ENCODE data around the gene CASS4. TPM values are rescaled to one million over a fixed set of nuclear protein-coding genes. Genes with fewer than 3 reads are reported as not detected.

Gene CASS4
- total and polyA plus RNA-seq, 7 experiments from 2014 or later: 6.8 to 16.9 (median 11.5) TPM

- ATAC-seq: no peak
- Histone ChIP-seq H3K4me1 (ENCODE audit: control insufficient read depth in 2 of 2, insufficient read depth in 2 of 2, low read length in 2 of 2) (peaks cover 22 to 26% of the 10 kb centered on the region in 2 donors), H3K4me3 (ENCODE audit: low read length) (no peak overlapping the region), H3K9me3 (ENCODE audit: control insufficient read depth in 2 of 3, low read length in 3 of 3) (no peaks in the 10 kb centered on the region), H3K27me3 (ENCODE audit: control insufficient read depth in 2 of 2, insufficient read depth in 2 of 2, low read length in 2 of 2) (no peaks in the 10 kb centered on the region), H3K27ac (ENCODE audit: low read depth, low read length) (no peak overlapping the region), H3K36me3 (ENCODE audit: control insufficient read depth in 2 of 3, insufficient read depth in 3 of 3, low read length in 3 of 3) (no peaks in the 10 kb centered on the region)
- Mint-ChIP-seq H3K27ac (peak overlapping the region in 8 of 9 donors; percentile 9 to 99 (median 94)), H3K27me3 (no peaks in the 10 kb centered on the region), H3K9me3 (peaks cover 0 to 2% (median 0%) of the 10 kb centered on the region in 11 donors), H3K4me1 (peaks cover 37 to 84% (median 75%) of the 10 kb centered on the region in 7 donors), H3K36me3 (peaks cover 0 to 50% (median 24%) of the 10 kb centered on the region in 5 donors), H3K4me3 (peak overlapping the region in 5 of 10 donors; percentile 2 to 96 (median 84))
- DNase-seq: no peak
- intact Hi-C loops (cut with micrococcal nuclease): loop anchor here in 1 of 2 donors (1.0 kb wide), 1 partner anchor 9 kb away; no protein-coding TSS in a partner anchor
- CTCF ChIA-PET: no interaction called here
- POLR2A ChIA-PET: interaction anchor here (1.2 to 4.9 kb wide), 4 partner anchors 9 to 18 kb away, joined by 6 to 24 read pairs (median 7); partner anchors contain the start of gene CASS4
These were observed 18.9 kb downstream of the CASS4 start for GRCh38 chr20:56430957-56431356.

- Mint-ChIP-seq H3K4me1 (peaks cover 37 to 80% (median 70%) of the 10 kb centered on the region in 7 donors), H3K27me3 (no peaks in the 10 kb centered on the region), H3K4me3 (peak overlapping the region in 3 of 10 donors; percentile 15 to 96 (median 84)), H3K27ac (peak overlapping the region in 2 of 9 donors; percentile 21 to 94), H3K9me3 (peaks cover 0 to 2% (median 0%) of the 10 kb centered on the region in 11 donors), H3K36me3 (peaks cover 0 to 49% (median 22%) of the 10 kb centered on the region in 5 donors)
- Histone ChIP-seq H3K27ac (ENCODE audit: low read depth, low read length) (no peak overlapping the region), H3K9me3 (ENCODE audit: control insufficient read depth in 2 of 3, low read length in 3 of 3) (no peaks in the 10 kb centered on the region), H3K36me3 (ENCODE audit: control insufficient read depth in 2 of 3, insufficient read depth in 3 of 3, low read length in 3 of 3) (peaks cover 0 to under 1% (median 0%) of the 10 kb centered on the region in 3 experiments), H3K4me3 (ENCODE audit: low read length) (no peak overlapping the region), H3K27me3 (ENCODE audit: control insufficient read depth in 2 of 2, insufficient read depth in 2 of 2, low read length in 2 of 2) (no peaks in the 10 kb centered on the region), H3K4me1 (ENCODE audit: control insufficient read depth in 2 of 2, insufficient read depth in 2 of 2, low read length in 2 of 2) (peaks cover 22 to 26% of the 10 kb centered on the region in 2 donors)
- ATAC-seq: no peak
- intact Hi-C loops (cut with micrococcal nuclease): no loop called here
- DNase-seq: no peak
- CTCF ChIA-PET: no interaction called here
- POLR2A ChIA-PET: interaction anchor here (0.6 to 4.9 kb wide), 3 partner anchors 8 to 19 kb away, joined by 3 to 24 read pairs (median 6); partner anchors contain the start of gene CASS4
These were observed 19.4 kb downstream of the CASS4 start for GRCh38 chr20:56431471-56431870.

DNA sequence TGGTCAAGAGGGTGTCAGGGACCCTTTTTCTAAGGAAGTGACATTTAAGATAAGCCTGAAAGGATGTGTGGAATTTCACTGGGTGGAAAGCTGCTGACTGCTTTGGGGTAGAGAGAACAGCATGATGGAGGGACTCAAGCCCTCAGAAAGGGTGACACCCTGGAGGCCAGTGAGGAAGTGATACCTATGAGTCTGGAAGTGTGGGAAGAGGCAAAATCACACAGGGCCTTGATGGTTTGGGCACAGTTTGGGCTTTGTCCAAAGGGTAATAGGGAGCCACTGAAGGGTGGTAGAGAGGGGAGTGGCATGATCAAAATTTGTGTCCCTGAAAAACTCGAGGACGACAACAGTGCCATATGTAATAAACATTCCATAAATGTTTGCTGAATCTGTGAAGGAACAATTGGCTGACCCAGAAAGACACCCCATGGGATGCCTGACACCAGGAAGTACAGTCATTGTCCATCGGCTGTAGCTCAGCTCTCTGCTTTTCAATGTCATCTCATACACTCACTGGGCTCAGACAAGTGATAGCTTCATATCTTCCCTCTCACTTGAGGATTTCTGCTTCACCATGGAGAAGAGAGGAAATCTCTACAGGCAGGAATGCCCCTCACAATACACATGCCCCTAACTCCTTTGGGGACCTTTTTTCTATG is 21.3 kb downstream of the CASS4 start:
- H3K27ac ChIP-seq (ENCODE audit: low read depth, low read length): no peak overlapping the region
- Mint-ChIP-seq H3K9me3 (peaks cover 0 to 2% (median 0%) of the 10 kb centered on the region in 11 donors), H3K27ac (peak overlapping the region in 4 of 9 donors; percentile 7 to 76 (median 40)), H3K36me3 (peaks cover 0 to 55% (median 17%) of the 10 kb centered on the region in 5 donors), H3K4me1 (peaks cover 34 to 75% (median 63%) of the 10 kb centered on the region in 7 donors), H3K27me3 (no peaks in the 10 kb centered on the region), H3K4me3 (no peak overlapping the region)
- H3K4me1 ChIP-seq (ENCODE audit: control insufficient read depth in 2 of 2, insufficient read depth in 2 of 2, low read length in 2 of 2): peaks cover 27 to 30% of the 10 kb centered on the region in 2 donors
- ChIA-PET CTCF (no interaction called here), POLR2A (interaction anchor here (0.7 to 4.9 kb wide), 5 partner anchors 8 to 20 kb away, joined by 3 to 24 read pairs (median 4); partner anchors contain the start of gene CASS4)
- no peaks in the 10 kb centered on the region for H3K9me3 ChIP-seq (ENCODE audit: control insufficient read depth in 2 of 3, low read length in 3 of 3)
- no peaks in the 10 kb centered on the region for H3K27me3 ChIP-seq (ENCODE audit: control insufficient read depth in 2 of 2, insufficient read depth in 2 of 2, low read length in 2 of 2)
- intact Hi-C loops (cut with micrococcal nuclease): no loop called here
- no peak overlapping the region for H3K4me3 ChIP-seq (ENCODE audit: low read length)
- no peak for ATAC-seq
- DNase-seq: no peak
- peaks cover 0 to 19% (median 3%) of the 10 kb centered on the region in 3 experiments for H3K36me3 ChIP-seq (ENCODE audit: control insufficient read depth in 2 of 3, insufficient read depth in 3 of 3, low read length in 3 of 3)

- Mint-ChIP-seq H3K27me3 (no peaks in the 10 kb centered on the region), H3K27ac (peak overlapping the region in 2 of 9 donors; percentile 7 to 11), H3K36me3 (peaks cover 0 to 51% (median 17%) of the 10 kb centered on the region in 5 donors), H3K4me1 (peaks cover 29 to 75% (median 60%) of the 10 kb centered on the region in 7 donors), H3K4me3 (peak overlapping the region in 1 of 10 donors; percentile 14), H3K9me3 (peaks cover 0 to 2% (median 0%) of the 10 kb centered on the region in 11 donors)
- ChIA-PET POLR2A (interaction anchor here (0.7 to 4.9 kb wide), 4 partner anchors 9 to 21 kb away, joined by 3 to 24 read pairs (median 5); partner anchors contain the start of gene CASS4), CTCF (interaction anchor here (0.6 to 1.1 kb wide), 2 partner anchors 36 to 81 kb away, joined by 3 to 9 read pairs; no protein-coding TSS in a partner anchor)
- H3K27ac ChIP-seq (ENCODE audit: low read depth, low read length): no peak overlapping the region
- H3K27me3 ChIP-seq (ENCODE audit: control insufficient read depth in 2 of 2, insufficient read depth in 2 of 2, low read length in 2 of 2): no peaks in the 10 kb centered on the region
- DNase-seq (no peak), ATAC-seq (peak; percentile 76)
- no peaks in the 10 kb centered on the region for H3K9me3 ChIP-seq (ENCODE audit: control insufficient read depth in 2 of 3, low read length in 3 of 3)
- peaks cover 0 to 22% (median 3%) of the 10 kb centered on the region in 3 experiments for H3K36me3 ChIP-seq (ENCODE audit: control insufficient read depth in 2 of 3, insufficient read depth in 3 of 3, low read length in 3 of 3)
- no peak overlapping the region for H3K4me3 ChIP-seq (ENCODE audit: low read length)
- peaks cover 28 to 34% of the 10 kb centered on the region in 2 donors for H3K4me1 ChIP-seq (ENCODE audit: control insufficient read depth in 2 of 2, insufficient read depth in 2 of 2, low read length in 2 of 2)
- intact Hi-C loops (cut with micrococcal nuclease): no loop called here
These were observed 21.8 kb downstream of the CASS4 start for GRCh38 chr20:56433880-56434255.

- ChIA-PET POLR2A (interaction anchor here (1.0 to 1.1 kb wide), 2 partner anchors 9 to 15 kb away, joined by 4 to 6 read pairs; no protein-coding TSS in a partner anchor), CTCF (interaction anchor here (1.1 kb wide), 1 partner anchor 17 kb away, joined by 3 read pairs; no protein-coding TSS in a partner anchor)
- Mint-ChIP-seq H3K27me3 (no peaks in the 10 kb centered on the region), H3K27ac (peak overlapping the region in 8 of 9 donors; percentile 29 to 93 (median 69)), H3K4me3 (peak overlapping the region in 1 of 10 donors; percentile 43), H3K36me3 (peaks cover 0 to 42% (median 16%) of the 10 kb centered on the region in 5 donors), H3K9me3 (no peaks in the 10 kb centered on the region), H3K4me1 (peaks cover 27 to 75% (median 56%) of the 10 kb centered on the region in 7 donors)
- intact Hi-C loops (cut with micrococcal nuclease): no loop called here
- H3K27ac ChIP-seq (ENCODE audit: low read depth, low read length): no peak overlapping the region
- H3K4me1 ChIP-seq (ENCODE audit: control insufficient read depth in 2 of 2, insufficient read depth in 2 of 2, low read length in 2 of 2): peaks cover 37 to 46% of the 10 kb centered on the region in 2 donors
- H3K36me3 ChIP-seq (ENCODE audit: control insufficient read depth in 2 of 3, insufficient read depth in 3 of 3, low read length in 3 of 3): peaks cover 0 to 22% (median 3%) of the 10 kb centered on the region in 3 experiments
- H3K27me3 ChIP-seq (ENCODE audit: control insufficient read depth in 2 of 2, insufficient read depth in 2 of 2, low read length in 2 of 2): no peaks in the 10 kb centered on the region
- ATAC-seq: no peak
- no peak for DNase-seq
- H3K9me3 ChIP-seq (ENCODE audit: control insufficient read depth in 2 of 3, low read length in 3 of 3): no peaks in the 10 kb centered on the region
- no peak overlapping the region for H3K4me3 ChIP-seq (ENCODE audit: low read length)
These were observed 25.3 kb downstream of the CASS4 start for GRCh38 chr20:56437196-56437960.

- Mint-ChIP-seq H3K27ac (peak overlapping the region in 8 of 9 donors; percentile 31 to 93 (median 77)), H3K27me3 (no peaks in the 10 kb centered on the region), H3K4me3 (peak overlapping the region in 3 of 10 donors; percentile 10 to 48 (median 26)), H3K4me1 (peaks cover 27 to 75% (median 55%) of the 10 kb centered on the region in 7 donors), H3K36me3 (peaks cover 0 to 34% (median 11%) of the 10 kb centered on the region in 5 donors), H3K9me3 (no peaks in the 10 kb centered on the region)
- intact Hi-C loops (cut with micrococcal nuclease): no loop called here
- Histone ChIP-seq H3K4me3 (ENCODE audit: low read length) (no peak overlapping the region), H3K27ac (ENCODE audit: low read depth, low read length) (no peak overlapping the region), H3K9me3 (ENCODE audit: control insufficient read depth in 2 of 3, low read length in 3 of 3) (no peaks in the 10 kb centered on the region), H3K27me3 (ENCODE audit: control insufficient read depth in 2 of 2, insufficient read depth in 2 of 2, low read length in 2 of 2) (no peaks in the 10 kb centered on the region), H3K36me3 (ENCODE audit: control insufficient read depth in 2 of 3, insufficient read depth in 3 of 3, low read length in 3 of 3) (peaks cover 0 to 22% (median 3%) of the 10 kb centered on the region in 3 experiments), H3K4me1 (ENCODE audit: control insufficient read depth in 2 of 2, insufficient read depth in 2 of 2, low read length in 2 of 2) (peaks cover 43 to 44% of the 10 kb centered on the region in 2 donors)
- CTCF ChIA-PET: no interaction called here
- POLR2A ChIA-PET: interaction anchor here (0.8 to 1.1 kb wide), 3 partner anchors 10 to 28 kb away, joined by 3 to 4 read pairs (median 4); no protein-coding TSS in a partner anchor
- ATAC-seq: no peak
- DNase-seq: no peak
These were observed 26.2 kb downstream of the CASS4 start for GRCh38 chr20:56438284-56438683.
